Measurements from ENCODE around the gene XYLT1.

Gene XYLT1

DNA sequence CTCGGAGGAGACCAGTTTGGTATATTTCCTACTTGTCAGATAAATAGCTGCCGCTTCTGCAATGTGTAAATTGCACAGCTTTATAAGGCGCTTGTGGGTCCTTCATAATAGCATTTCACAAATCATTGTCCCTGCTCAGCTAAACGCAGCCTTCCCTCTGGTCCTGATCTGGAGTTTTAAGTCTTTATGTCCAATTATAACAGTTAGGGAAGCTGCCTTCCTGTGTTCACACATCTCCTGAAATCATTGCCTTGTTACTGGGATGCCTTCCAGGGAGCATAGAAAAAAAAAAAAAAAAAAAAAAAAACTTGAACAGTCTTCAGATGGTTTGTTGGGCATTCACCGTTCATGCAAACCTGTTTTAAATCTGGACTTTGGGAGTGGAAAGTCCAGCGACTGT, 342.0 kb downstream of the XYLT1 start:
- H3K4me2 ChIP-seq (ENCODE audit: low read depth, low read length, poor library complexity, severe bottlenecking) = no peak overlapping the region
- no peaks in the 10 kb centered on the region for H3K79me2 ChIP-seq (ENCODE audit: insufficient read depth, low read length)
- TF ChIP-seq EZH2phosphoT487 (IDR thresholded peaks at IDR 0.05; ENCODE audit: borderline replicate concordance) (no peak), CTCF (conservative IDR thresholded peaks at IDR 0.05; ENCODE audit: low read length) (no peak)
- no peaks in the 10 kb centered on the region for H3F3A ChIP-seq (ENCODE audit: low read depth)
- H3K9me3 ChIP-seq (ENCODE audit: insufficient read depth, low read depth, low read length) = no peaks in the 10 kb centered on the region
- H2AFZ ChIP-seq (ENCODE audit: low read length) = no peak overlapping the region
- peaks cover 10% of the 10 kb centered on the region for H4K20me1 ChIP-seq (ENCODE audit: insufficient read depth, low read length, poor library complexity, severe bottlenecking)
- H3K9ac ChIP-seq (ENCODE audit: low read depth, low read length, poor library complexity, severe bottlenecking) = no peak overlapping the region
- H3K36me3 ChIP-seq (ENCODE audit: insufficient read depth, low read length) = peaks cover 96% of the 10 kb centered on the region
- no peak overlapping the region for H3K4me3 ChIP-seq (ENCODE audit: low read length, poor library complexity, severe bottlenecking)
- no peaks in the 10 kb centered on the region for H3K9me2 ChIP-seq (replicated peaks; ENCODE audit: low read depth, low read length)
- peaks cover 15% of the 10 kb centered on the region for H3K4me1 ChIP-seq (ENCODE audit: insufficient read depth, low read length, poor library complexity, severe bottlenecking)
- H3K27me3 ChIP-seq (ENCODE audit: insufficient read depth, low read length, poor library complexity, severe bottlenecking) = no peaks in the 10 kb centered on the region

DNA sequence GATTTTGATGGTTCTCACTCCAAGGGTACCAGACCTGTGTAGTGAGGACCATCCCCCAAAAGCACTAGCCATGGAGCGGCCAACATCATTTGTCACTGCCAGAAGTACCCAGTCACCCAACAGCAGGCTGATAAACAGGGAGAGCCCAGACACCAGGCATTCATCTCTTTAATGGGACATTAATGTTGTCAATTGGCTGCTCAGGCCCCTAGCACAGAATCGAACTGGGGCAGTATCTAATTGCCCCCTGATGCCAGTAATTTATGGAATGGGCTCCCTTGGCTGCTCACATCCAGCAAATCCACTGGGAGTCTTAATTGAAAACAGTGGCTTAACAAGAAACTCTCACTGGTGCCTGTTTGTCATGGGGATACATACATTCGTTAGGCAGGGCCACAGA, 344.6 kb downstream of the XYLT1 start:
- no peak for TF ChIP-seq CTCF (conservative IDR thresholded peaks at IDR 0.05; ENCODE audit: low read length)
- TF ChIP-seq EZH2phosphoT487 (IDR thresholded peaks at IDR 0.05; ENCODE audit: borderline replicate concordance) = no peak
- Histone ChIP-seq H4K20me1 (ENCODE audit: insufficient read depth, low read length, poor library complexity, severe bottlenecking) (peaks cover 3% of the 10 kb centered on the region), H3K4me3 (ENCODE audit: low read length, poor library complexity, severe bottlenecking) (no peak overlapping the region), H2AFZ (ENCODE audit: low read length) (no peak overlapping the region), H3K4me2 (ENCODE audit: low read depth, low read length, poor library complexity, severe bottlenecking) (no peak overlapping the region), H3K36me3 (ENCODE audit: insufficient read depth, low read length) (peaks cover 86% of the 10 kb centered on the region), H3K27me3 (ENCODE audit: insufficient read depth, low read length, poor library complexity, severe bottlenecking) (no peaks in the 10 kb centered on the region), H3K9ac (ENCODE audit: low read depth, low read length, poor library complexity, severe bottlenecking) (no peak overlapping the region), H3K9me2 (replicated peaks; ENCODE audit: low read depth, low read length) (no peaks in the 10 kb centered on the region), H3K4me1 (ENCODE audit: insufficient read depth, low read length, poor library complexity, severe bottlenecking) (peaks cover 9% of the 10 kb centered on the region), H3K9me3 (ENCODE audit: insufficient read depth, low read depth, low read length) (no peaks in the 10 kb centered on the region), H3F3A (ENCODE audit: low read depth) (no peaks in the 10 kb centered on the region), H3K79me2 (ENCODE audit: insufficient read depth, low read length) (no peaks in the 10 kb centered on the region)

DNA sequence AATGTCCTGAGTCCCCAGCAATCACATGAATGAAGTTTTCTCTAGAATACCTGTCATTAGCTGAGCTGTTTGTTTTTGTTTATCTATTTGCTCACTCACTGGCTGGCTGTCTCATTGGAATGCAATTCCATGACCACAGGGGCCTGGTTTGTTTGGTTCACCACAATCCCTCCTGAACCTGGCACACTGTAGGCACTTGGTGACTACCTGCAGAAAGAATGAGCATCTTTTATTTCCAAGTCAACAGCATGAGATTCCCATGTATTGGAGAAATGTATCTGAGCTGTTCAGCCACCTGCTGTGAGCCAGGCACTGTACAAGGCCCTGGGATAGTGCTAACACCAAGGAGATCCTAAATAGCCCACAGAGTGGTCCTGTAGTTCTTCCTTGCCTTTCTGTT, 345.1 kb downstream of the XYLT1 start:
- no peaks in the 10 kb centered on the region for H3K9me2 ChIP-seq (replicated peaks; ENCODE audit: low read depth, low read length)
- H3K9ac ChIP-seq (ENCODE audit: low read depth, low read length, poor library complexity, severe bottlenecking) = no peak overlapping the region
- peaks cover 4% of the 10 kb centered on the region for H3K4me1 ChIP-seq (ENCODE audit: insufficient read depth, low read length, poor library complexity, severe bottlenecking)
- no peaks in the 10 kb centered on the region for H3F3A ChIP-seq (ENCODE audit: low read depth)
- H3K9me3 ChIP-seq (ENCODE audit: insufficient read depth, low read depth, low read length) = no peaks in the 10 kb centered on the region
- H2AFZ ChIP-seq (ENCODE audit: low read length) = no peak overlapping the region
- H3K4me2 ChIP-seq (ENCODE audit: low read depth, low read length, poor library complexity, severe bottlenecking) = no peak overlapping the region
- no peaks in the 10 kb centered on the region for H3K79me2 ChIP-seq (ENCODE audit: insufficient read depth, low read length)
- TF ChIP-seq EZH2phosphoT487 (IDR thresholded peaks at IDR 0.05; ENCODE audit: borderline replicate concordance) = no peak
- TF ChIP-seq CTCF (conservative IDR thresholded peaks at IDR 0.05; ENCODE audit: low read length) = no peak
- no peak overlapping the region for H3K4me3 ChIP-seq (ENCODE audit: low read length, poor library complexity, severe bottlenecking)
- peaks cover 86% of the 10 kb centered on the region for H3K36me3 ChIP-seq (ENCODE audit: insufficient read depth, low read length)
- no peaks in the 10 kb centered on the region for H4K20me1 ChIP-seq (ENCODE audit: insufficient read depth, low read length, poor library complexity, severe bottlenecking)
- H3K27me3 ChIP-seq (ENCODE audit: insufficient read depth, low read length, poor library complexity, severe bottlenecking) = no peaks in the 10 kb centered on the region

All from Loucy (cell line).